GM23338 (cell line): ENCODE measurements around the gene SPOCK2. TPM values are rescaled to one million over a fixed set of nuclear protein-coding genes. Genes with fewer than 3 reads are reported as not detected.

Source experiments
- ATAC-seq: fragments of 200-7000 bp; cut with Tn5 transposase; 3 replicates; pipeline ENCODE4 v1.9.1; 2020
- DNase-seq: peaks from one replicate; pipeline ENCODE4 v3.0.0-alpha.2; 2015; ENCODE audit warnings: low spot score
- H2AFZ ChIP-seq: fragments of 200-600 bp; sonication (generic); 2 replicates; pipeline ENCODE4 v1.8.0; 2016; ENCODE audit warnings: antibody characterized with exemption, mild to moderate bottlenecking, moderate library complexity
- H3F3A ChIP-seq: fragments of 200-600 bp; sonication (generic); replicated peaks from 2 replicates; pipeline ENCODE4 v1.8.0; 2017; ENCODE audit warnings: antibody characterized with exemption, mixed run types, low read depth
- H3K27ac ChIP-seq: fragments of 200-600 bp; sonication (generic); 2 replicates; pipeline ENCODE4 v1.6.1; 2016; ENCODE audit warnings: low read depth
- H3K27me3 ChIP-seq: fragments of 200-600 bp; sonication (generic); 2 replicates; pipeline ENCODE4 v1.8.0; 2016; ENCODE audit warnings: mild to moderate bottlenecking, mixed run types, moderate library complexity; ENCODE audit not compliant: insufficient read depth
- H3K36me3 ChIP-seq: fragments of 200-600 bp; sonication (generic); 2 replicates; pipeline ENCODE4 v1.8.0; 2016; ENCODE audit warnings: mild to moderate bottlenecking; ENCODE audit not compliant: insufficient read depth
- H3K4me1 ChIP-seq: fragments of 200-600 bp; sonication (generic); 2 replicates; pipeline ENCODE4 v1.8.0; 2016; ENCODE audit warnings: mild to moderate bottlenecking, moderate library complexity; ENCODE audit not compliant: insufficient read depth
- H3K4me2 ChIP-seq: fragments of 200-600 bp; sonication (generic); 2 replicates; pipeline ENCODE4 v1.7.1; 2017; ENCODE audit warnings: mixed run types
- H3K4me3 ChIP-seq: fragments of 200-600 bp; sonication (generic); 2 replicates; pipeline ENCODE4 v1.6.1; 2016; ENCODE audit warnings: mixed run types
- H3K79me2 ChIP-seq: fragments of 200-600 bp; sonication (generic); replicated peaks from 2 replicates; pipeline ENCODE4 v1.8.0; 2017; ENCODE audit warnings: mild to moderate bottlenecking; ENCODE audit not compliant: insufficient read depth
- H3K9me2 ChIP-seq: fragments of 200-600 bp; sonication (generic); 2 replicates; pipeline ENCODE4 v1.8.0; 2017; ENCODE audit not compliant: insufficient read depth
- H4K20me1 ChIP-seq: fragments of 200-600 bp; sonication (generic); replicated peaks from 2 replicates; pipeline ENCODE4 v1.8.0; 2017; ENCODE audit warnings: mild to moderate bottlenecking; ENCODE audit not compliant: insufficient read depth
- H3K27ac Mint-ChIP-seq: 2 replicates; pipeline ENCODE4 v1.8.0; 2020; ENCODE audit warnings: inconsistent platforms, mild to moderate bottlenecking, moderate library complexity, mixed read lengths
- H3K27me3 Mint-ChIP-seq: 3 replicates; pipeline ENCODE4 v1.8.0; 2022; ENCODE audit warnings: low read depth, mild to moderate bottlenecking, moderate library complexity, mixed read lengths, inconsistent platforms; ENCODE audit not compliant: insufficient read depth, poor library complexity
- H3K36me3 Mint-ChIP-seq: 3 replicates; pipeline ENCODE4 v1.8.0; 2021; ENCODE audit warnings: low read depth, mild to moderate bottlenecking, inconsistent platforms, moderate library complexity, mixed read lengths
- H3K4me1 Mint-ChIP-seq: 3 replicates; pipeline ENCODE4 v1.8.0; 2020; ENCODE audit warnings: mild to moderate bottlenecking, inconsistent platforms, mixed read lengths
- H3K4me3 Mint-ChIP-seq: 3 replicates; pipeline ENCODE4 v1.8.0; 2021; ENCODE audit warnings: moderate library complexity, mild to moderate bottlenecking, inconsistent platforms, mixed read lengths
- H3K9me3 Mint-ChIP-seq: 3 replicates; pipeline ENCODE4 v1.8.0; 2020; ENCODE audit warnings: moderate library complexity, mild to moderate bottlenecking, inconsistent platforms, mixed read lengths
- CREB1 ChIP-seq: fragments of 250-450 bp; sonication (Bioruptor Pico); IDR thresholded peaks from 2 replicates; pipeline ENCODE4 v1.5.0; 2020; ENCODE audit warnings: low read depth, mild to moderate bottlenecking, moderate library complexity
- EZH2 ChIP-seq: fragments of 200-600 bp; sonication (generic); IDR thresholded peaks from one replicate; pipeline ENCODE4 v1.8.0; 2017; ENCODE audit warnings: antibody characterized with exemption, mild to moderate bottlenecking, low read depth; ENCODE audit not compliant: unreplicated experiment
- JUNB ChIP-seq: IDR thresholded peaks from one replicate; pipeline ENCODE4 v1.6.1; 2016; ENCODE audit warnings: antibody characterized with exemption; ENCODE audit not compliant: unreplicated experiment
- NANOG ChIP-seq: IDR thresholded peaks from 2 replicates; pipeline ENCODE4 v1.6.1; 2016; ENCODE audit warnings: antibody characterized with exemption, borderline replicate concordance
- POLR2AphosphoS5 ChIP-seq: IDR thresholded peaks from 2 replicates; pipeline ENCODE4 v1.6.1; 2016; ENCODE audit warnings: antibody characterized with exemption, low read depth
- STAT1 ChIP-seq: IDR thresholded peaks from one replicate; pipeline ENCODE4 v1.6.1; 2016; ENCODE audit warnings: antibody characterized with exemption; ENCODE audit not compliant: unreplicated experiment
- ZNF114 ChIP-seq: fragments of 250-450 bp; sonication (Bioruptor Pico); IDR thresholded peaks from 2 replicates; pipeline ENCODE4 v1.5.0; 2020; ENCODE audit warnings: mild to moderate bottlenecking, moderate library complexity
- ZNF331 ChIP-seq: fragments of 250-450 bp; sonication (Bioruptor Pico); IDR thresholded peaks from 2 replicates; pipeline ENCODE4 v1.5.0; 2020; ENCODE audit warnings: low read depth, mild to moderate bottlenecking, moderate library complexity
- polyA plus RNA-seq: library from polyadenylated mRNA; unstranded; fragments of >200 nt; fragmentation: Nextera tagmentation; extraction: Ambion mirVana; gene quantifications from 2 replicates; pipeline ENCODE4 v1.2.1, GENCODE V29; 2016
- total RNA-seq: library from RNA; depleted of rRNA; stranded (reverse); fragments of >200 nt; shearing (Covaris generic); gene quantifications from 2 replicates; pipeline ENCODE4 v1.2.3, GENCODE V29; 2014
- TF ChIP-seq, protein P1 (sequence below): IDR thresholded peaks from one replicate; pipeline ENCODE4 v1.6.1; 2018; ENCODE audit warnings: antibody characterized with exemption; ENCODE audit not compliant: unreplicated experiment
- TF ChIP-seq, protein P2 (sequence below), 2 experiments: fragments of 200-600 bp in 1 of 2; sonication (generic) in 1 of 2; conservative IDR thresholded peaks; 2 replicates each; pipeline versions ENCODE4 v1.5.1 to v1.6.1; 2016 to 2017; ENCODE audit warnings: antibody characterized with exemption in 2 of 2, low read depth in 2 of 2, mild to moderate bottlenecking in 2 of 2, moderate library complexity in 1 of 2
- TF ChIP-seq, protein P3 (sequence below): IDR thresholded peaks from 2 replicates; pipeline ENCODE4 v1.6.1; 2016; ENCODE audit warnings: antibody characterized with exemption

SPOCK2 gene
- total and polyA plus RNA-seq, 2 experiments from 2014 or later = 1.3 to 3.6 TPM

DNA sequence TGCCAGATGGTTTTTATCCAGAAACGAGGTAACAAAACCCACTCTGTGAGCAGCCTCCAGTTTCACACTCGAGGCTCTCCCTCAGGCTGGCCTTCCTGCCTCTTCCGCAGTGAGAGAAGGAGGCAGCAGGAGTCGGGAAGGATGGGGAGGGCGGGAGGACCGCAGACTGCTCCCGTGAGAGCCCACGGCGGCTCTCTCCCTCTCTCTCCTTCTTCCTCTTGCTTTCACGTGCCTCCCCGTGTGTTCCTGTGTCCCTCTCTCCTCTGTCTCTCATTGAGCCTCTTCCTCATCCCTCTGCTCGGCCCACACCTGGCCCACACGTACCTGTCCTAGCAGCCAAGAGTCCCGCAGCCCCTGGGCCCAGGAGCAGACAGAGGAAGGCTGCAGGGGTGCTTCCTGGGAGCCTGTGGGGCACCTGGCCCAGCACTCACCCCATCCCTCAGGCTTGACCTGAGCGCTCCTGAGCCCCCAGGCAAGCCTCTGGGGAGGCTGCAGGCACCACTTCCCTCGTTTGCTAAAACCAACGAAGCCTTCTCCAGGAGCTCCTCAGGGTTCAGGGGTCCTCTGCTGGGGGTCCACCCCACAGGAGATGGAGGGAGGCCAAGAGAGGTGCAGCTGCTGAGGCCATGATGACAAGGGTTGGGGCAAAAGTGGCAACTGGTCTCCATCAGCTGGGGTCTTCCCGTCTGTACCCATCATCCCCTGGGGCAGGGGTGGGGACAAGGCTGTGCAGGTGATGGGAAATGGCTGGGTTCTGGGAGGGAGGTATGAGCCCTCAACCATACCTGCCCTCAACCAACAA, 13.6 kb downstream of the SPOCK2 start:
- H3K79me2 ChIP-seq = no peaks in the 10 kb centered on the region

DNA sequence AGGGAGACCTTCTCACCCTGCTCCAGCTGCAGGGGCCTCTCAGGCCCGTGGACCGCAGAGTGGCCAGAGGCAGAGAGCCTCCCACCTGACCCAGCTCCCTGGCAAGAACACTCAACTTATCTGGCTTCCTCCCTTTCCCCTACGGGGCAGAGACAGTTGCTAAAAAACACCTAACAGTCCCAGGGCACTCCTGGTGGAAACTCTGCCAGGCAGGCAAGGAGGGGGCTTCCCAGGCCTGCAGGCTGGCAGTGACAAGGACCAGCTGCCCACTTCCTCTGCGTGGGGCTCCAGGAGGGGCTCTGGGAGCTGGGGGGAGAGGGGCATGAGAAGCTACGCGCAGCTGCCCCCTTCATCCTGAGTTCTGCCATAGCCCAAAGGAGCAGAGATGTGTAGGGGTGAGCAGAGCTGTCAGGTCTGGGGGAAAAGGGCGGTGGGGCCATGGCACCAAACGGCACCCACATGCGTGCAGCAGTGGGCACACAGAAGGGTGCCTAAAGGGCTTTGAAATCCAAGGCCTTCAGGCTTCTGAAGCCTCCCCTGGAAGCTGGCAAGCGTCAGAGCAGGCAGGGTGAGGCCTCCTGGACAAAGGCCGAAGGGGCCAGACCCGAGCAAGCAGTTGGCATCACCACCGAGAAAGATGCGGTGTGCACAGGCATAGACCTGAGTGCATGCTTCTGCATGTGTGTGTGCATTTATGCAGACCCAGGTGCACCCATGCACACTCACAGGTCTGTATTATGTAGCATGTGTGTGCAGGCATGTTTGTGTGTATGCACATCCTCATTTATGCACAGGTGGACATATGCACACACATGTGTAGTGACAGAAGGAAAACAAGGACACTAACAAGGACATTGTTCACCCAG, 14.4 kb downstream of the SPOCK2 start:
- no peaks in the 10 kb centered on the region; the same call in 1 of the 2 replicates for H3K36me3 ChIP-seq
- Mint-ChIP-seq H3K27ac (no peak overlapping the region), H3K4me3 (no peak overlapping the region), H3K36me3 (no peaks in the 10 kb centered on the region), H3K27me3 (peaks cover 26% of the 10 kb centered on the region), H3K9me3 (no peaks in the 10 kb centered on the region), H3K4me1 (peaks cover 8% of the 10 kb centered on the region; the same call in 2 of the 3 replicates)
- H3K4me1 ChIP-seq = no peaks in the 10 kb centered on the region
- no peak overlapping the region for H3K27ac ChIP-seq
- no peak overlapping the region for H3K4me3 ChIP-seq
- H3K4me2 ChIP-seq = no peak overlapping the region
- DNase-seq (no peak), ATAC-seq (no peak)
- H3F3A ChIP-seq = no peaks in the 10 kb centered on the region
- H3K27me3 ChIP-seq = no peaks in the 10 kb centered on the region
- no peaks in the 10 kb centered on the region for H4K20me1 ChIP-seq
- TF ChIP-seq, protein P1, sequence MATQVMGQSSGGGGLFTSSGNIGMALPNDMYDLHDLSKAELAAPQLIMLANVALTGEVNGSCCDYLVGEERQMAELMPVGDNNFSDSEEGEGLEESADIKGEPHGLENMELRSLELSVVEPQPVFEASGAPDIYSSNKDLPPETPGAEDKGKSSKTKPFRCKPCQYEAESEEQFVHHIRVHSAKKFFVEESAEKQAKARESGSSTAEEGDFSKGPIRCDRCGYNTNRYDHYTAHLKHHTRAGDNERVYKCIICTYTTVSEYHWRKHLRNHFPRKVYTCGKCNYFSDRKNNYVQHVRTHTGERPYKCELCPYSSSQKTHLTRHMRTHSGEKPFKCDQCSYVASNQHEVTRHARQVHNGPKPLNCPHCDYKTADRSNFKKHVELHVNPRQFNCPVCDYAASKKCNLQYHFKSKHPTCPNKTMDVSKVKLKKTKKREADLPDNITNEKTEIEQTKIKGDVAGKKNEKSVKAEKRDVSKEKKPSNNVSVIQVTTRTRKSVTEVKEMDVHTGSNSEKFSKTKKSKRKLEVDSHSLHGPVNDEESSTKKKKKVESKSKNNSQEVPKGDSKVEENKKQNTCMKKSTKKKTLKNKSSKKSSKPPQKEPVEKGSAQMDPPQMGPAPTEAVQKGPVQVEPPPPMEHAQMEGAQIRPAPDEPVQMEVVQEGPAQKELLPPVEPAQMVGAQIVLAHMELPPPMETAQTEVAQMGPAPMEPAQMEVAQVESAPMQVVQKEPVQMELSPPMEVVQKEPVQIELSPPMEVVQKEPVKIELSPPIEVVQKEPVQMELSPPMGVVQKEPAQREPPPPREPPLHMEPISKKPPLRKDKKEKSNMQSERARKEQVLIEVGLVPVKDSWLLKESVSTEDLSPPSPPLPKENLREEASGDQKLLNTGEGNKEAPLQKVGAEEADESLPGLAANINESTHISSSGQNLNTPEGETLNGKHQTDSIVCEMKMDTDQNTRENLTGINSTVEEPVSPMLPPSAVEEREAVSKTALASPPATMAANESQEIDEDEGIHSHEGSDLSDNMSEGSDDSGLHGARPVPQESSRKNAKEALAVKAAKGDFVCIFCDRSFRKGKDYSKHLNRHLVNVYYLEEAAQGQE = no peak
- no peak for TF ChIP-seq CREB1
- no peak for TF ChIP-seq STAT1
- no peak for TF ChIP-seq NANOG
- TF ChIP-seq, protein P2, sequence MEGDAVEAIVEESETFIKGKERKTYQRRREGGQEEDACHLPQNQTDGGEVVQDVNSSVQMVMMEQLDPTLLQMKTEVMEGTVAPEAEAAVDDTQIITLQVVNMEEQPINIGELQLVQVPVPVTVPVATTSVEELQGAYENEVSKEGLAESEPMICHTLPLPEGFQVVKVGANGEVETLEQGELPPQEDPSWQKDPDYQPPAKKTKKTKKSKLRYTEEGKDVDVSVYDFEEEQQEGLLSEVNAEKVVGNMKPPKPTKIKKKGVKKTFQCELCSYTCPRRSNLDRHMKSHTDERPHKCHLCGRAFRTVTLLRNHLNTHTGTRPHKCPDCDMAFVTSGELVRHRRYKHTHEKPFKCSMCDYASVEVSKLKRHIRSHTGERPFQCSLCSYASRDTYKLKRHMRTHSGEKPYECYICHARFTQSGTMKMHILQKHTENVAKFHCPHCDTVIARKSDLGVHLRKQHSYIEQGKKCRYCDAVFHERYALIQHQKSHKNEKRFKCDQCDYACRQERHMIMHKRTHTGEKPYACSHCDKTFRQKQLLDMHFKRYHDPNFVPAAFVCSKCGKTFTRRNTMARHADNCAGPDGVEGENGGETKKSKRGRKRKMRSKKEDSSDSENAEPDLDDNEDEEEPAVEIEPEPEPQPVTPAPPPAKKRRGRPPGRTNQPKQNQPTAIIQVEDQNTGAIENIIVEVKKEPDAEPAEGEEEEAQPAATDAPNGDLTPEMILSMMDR (conservative IDR thresholded peaks at IDR 0.05; ENCODE audit: low read depth in 2 of 2) = no peak
- no peak for TF ChIP-seq EZH2
- TF ChIP-seq, protein P3, sequence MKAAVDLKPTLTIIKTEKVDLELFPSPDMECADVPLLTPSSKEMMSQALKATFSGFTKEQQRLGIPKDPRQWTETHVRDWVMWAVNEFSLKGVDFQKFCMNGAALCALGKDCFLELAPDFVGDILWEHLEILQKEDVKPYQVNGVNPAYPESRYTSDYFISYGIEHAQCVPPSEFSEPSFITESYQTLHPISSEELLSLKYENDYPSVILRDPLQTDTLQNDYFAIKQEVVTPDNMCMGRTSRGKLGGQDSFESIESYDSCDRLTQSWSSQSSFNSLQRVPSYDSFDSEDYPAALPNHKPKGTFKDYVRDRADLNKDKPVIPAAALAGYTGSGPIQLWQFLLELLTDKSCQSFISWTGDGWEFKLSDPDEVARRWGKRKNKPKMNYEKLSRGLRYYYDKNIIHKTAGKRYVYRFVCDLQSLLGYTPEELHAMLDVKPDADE = no peak
- TF ChIP-seq ZNF331 (CRISPR knock-in tag) = no peak
- TF ChIP-seq JUNB = no peak
- no peak for TF ChIP-seq POLR2AphosphoS5
- no peaks in the 10 kb centered on the region for H3K9me2 ChIP-seq
- H3K79me2 ChIP-seq = no peaks in the 10 kb centered on the region
- no peak overlapping the region for H2AFZ ChIP-seq

More for the DNA sequence above, 13.6 kb downstream of the SPOCK2 start:
- H3K4me3 ChIP-seq = no peak overlapping the region
- no peaks in the 10 kb centered on the region for H3F3A ChIP-seq
- no peak overlapping the region for H3K4me2 ChIP-seq
- no peaks in the 10 kb centered on the region for H3K4me1 ChIP-seq
- H2AFZ ChIP-seq = no peak overlapping the region
- peaks cover 6% of the 10 kb centered on the region; the same call in 2 of the 3 replicates for H3K4me1 Mint-ChIP-seq
- H3K27me3 Mint-ChIP-seq = peaks cover 20% of the 10 kb centered on the region
- H3K4me3 Mint-ChIP-seq = no peak overlapping the region
- TF ChIP-seq ZNF114 = no peak
- no peak for TF ChIP-seq STAT1
- H3K9me3 Mint-ChIP-seq = no peaks in the 10 kb centered on the region
- DNase-seq (no peak), ATAC-seq (no peak)
- no peak overlapping the region for H3K27ac Mint-ChIP-seq
- no peak overlapping the region for H3K27ac ChIP-seq
- no peaks in the 10 kb centered on the region; the same call in 1 of the 2 replicates for H3K36me3 ChIP-seq
- H4K20me1 ChIP-seq = no peaks in the 10 kb centered on the region
- no peaks in the 10 kb centered on the region for H3K27me3 ChIP-seq
- no peaks in the 10 kb centered on the region for H3K36me3 Mint-ChIP-seq
- no peaks in the 10 kb centered on the region for H3K9me2 ChIP-seq
